ENCODE results near the gene CCDC170. TPM values are rescaled to one million over a fixed set of nuclear protein-coding genes. Genes with fewer than 3 reads are reported as not detected.
"Not testable (repeated sequence)": the region's sequence is repeated elsewhere in the genome, so short reads cannot be mapped to it uniquely, and the experiment has no call there.

The CCDC170 gene
- polyA plus RNA-seq, 3 donors, result 2.8 to 3.1 (median 2.8) TPM

DNA sequence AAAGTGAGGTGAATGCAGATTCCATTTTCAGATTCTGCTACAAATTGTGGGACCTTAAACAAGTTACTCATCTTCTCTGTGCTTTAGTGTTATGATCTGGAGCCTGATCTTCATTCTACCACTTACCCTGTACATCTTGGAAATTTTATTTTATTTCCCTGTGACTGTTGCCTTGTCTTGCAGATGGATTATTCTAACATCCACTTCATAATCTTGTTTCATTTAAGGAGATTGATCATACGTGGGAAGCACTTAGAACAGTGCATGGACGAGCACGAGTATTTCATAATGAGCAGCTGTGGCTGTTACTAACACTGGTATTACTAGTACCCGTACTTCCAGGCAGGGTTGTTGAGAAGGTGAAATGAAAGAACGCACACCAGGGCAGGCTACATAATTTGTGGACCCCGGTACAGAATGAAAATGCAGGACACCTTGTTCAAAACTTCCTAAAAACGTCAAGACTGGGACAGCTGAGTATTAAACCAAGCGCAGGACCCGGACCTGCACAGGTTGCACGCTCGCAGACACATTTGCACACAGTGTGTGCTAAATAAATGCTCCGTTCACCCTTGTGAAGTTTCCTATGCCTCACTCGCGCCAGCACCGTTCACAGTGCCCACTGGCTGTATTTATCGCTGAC, 535 bp upstream of the CCDC170 start:
- DNase-seq (ENCODE audit: low read depth in 3 of 3, low spot score in 2 of 3), result no peak

DNA sequence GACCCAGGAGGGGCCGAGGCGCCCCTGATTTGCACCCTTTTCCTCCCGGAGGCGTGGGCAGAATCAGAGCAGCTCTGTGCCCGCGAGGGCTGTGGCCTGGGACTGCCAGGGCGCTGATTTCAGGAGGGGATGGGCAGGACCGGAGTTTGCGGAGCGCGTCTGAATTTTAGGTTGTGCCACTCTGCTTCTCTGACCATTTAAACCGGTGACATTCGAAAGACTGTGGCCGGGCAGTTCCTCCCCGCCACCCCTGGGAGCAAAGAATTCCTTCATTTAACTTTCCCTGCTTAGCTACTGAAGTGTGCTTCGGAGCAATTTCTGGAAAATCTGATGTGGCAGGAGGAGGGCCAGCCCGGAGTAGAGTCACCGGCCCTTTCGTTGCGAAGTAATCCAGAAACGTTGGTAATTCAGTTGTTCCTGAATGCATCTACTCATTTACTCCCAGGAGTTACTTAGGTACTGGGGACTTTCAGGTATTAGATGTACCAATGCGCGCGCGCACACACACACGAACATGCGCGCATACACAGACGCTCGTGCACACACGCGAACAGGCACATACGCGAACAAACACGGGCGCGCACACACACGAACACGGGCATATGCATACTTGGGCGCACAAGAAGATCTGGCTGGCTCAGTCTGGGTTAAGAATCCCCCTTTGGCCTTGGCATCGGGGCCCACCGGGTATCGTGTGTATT, 568 bp downstream of the CCDC170 start:
- peak in 2 of 3 donors; percentile 43 to 44 for DNase-seq (ENCODE audit: low read depth in 3 of 3, low spot score in 2 of 3)

DNA sequence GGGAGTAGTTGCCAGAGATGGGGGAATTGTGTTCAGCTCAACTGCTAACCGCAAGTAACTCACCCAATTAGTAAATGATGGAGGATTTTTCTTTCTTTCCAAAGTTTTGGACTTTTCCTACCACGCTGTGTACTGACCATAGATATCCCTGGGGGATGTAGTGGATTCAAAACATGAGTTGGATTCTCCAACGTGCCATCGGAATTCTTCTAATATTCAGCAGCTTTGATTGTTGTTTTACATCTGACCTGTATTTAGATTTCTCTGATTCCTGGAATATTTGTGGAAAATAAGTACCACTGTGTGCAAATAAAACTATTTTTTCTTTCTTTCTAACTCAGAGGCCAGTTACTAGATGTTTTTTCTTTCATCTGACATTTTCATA, 1.1 kb downstream of the CCDC170 start:
- DNase-seq (ENCODE audit: low read depth in 3 of 3, low spot score in 2 of 3), result no peak

DNA sequence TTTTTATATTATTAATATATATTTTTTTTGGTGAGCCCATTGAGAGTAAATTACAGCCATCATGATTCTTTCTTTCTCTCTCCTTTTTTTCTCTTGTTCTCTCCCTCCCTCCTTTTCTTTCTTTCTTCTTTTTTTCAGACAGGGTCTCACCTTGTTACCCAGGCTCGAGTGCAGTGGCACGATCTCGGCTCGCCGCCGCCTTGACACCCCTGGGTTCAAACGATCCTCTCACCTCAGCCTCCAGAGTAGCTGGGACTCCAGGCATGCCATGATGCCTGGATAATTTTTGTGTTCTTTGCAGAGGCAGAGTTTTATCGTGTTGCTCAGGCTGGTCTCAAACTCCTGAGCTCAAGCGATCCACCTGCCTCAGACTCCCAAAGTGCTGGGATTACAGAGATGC, 1.6 kb downstream of the CCDC170 start:
- DNase-seq (ENCODE audit: low read depth in 3 of 3, low spot score in 2 of 3), result no peak

DNA sequence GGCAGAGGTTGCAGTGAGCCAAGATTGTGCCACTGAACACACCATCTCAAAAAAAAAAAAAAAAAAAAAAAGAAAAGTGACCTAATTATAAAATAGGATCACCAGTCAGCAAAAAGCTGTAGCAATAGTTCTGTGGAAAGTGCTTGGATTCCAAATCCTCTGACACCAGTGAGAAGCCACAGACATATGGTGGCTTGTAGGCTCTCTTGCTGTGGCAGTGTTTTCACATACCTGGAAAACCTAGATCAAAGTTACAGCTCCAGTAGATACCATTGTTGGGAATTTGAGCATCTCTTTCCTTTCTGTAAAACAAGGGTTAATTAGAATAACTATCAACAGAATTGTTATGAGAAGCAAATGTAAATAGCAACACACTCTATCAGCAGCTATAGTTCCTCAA, 4.1 kb downstream of the CCDC170 start:
- no peak for DNase-seq (ENCODE audit: low read depth in 3 of 3, low spot score in 2 of 3)

DNA sequence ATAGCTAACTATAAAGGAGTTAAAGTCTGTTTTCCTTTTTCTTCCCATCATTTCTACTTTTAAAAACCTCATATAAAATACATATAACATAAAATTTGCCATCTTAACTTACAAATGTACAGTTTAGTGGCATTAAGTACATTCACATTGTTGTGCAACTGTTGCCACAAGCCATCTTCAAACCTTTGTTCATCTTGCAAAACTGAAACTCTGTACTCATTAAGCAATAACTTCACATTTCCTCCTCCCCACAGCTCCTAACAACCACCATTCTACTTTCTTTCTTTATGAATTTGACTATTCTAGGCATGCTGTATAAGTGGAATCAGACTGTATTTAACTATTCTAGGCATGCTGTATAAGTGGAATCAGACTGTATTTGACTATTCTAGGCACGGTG, 4.5 kb downstream of the CCDC170 start:
- no peak for DNase-seq (ENCODE audit: low read depth in 3 of 3, low spot score in 2 of 3)

DNA sequence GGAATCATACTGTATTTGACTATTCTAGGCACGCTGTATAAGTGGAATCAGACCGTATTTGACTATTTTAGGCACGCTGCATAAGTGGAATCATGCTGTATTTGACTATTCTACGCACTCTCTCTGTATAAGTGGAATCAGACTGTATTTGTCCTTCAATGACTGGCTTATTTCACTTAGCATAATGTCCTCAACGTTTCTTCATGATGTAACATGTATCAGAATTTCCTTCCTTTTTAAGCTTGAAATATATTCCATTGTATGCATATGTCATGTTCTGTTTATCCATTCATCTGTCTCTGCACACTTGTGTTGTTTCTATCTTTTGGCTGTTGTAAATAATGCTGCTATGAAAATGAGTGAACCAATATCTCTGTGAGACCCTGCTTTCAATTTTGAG, 5.7 kb downstream of the CCDC170 start:
- DNase-seq (ENCODE audit: low read depth in 3 of 3, low spot score in 2 of 3), result no peak

DNA sequence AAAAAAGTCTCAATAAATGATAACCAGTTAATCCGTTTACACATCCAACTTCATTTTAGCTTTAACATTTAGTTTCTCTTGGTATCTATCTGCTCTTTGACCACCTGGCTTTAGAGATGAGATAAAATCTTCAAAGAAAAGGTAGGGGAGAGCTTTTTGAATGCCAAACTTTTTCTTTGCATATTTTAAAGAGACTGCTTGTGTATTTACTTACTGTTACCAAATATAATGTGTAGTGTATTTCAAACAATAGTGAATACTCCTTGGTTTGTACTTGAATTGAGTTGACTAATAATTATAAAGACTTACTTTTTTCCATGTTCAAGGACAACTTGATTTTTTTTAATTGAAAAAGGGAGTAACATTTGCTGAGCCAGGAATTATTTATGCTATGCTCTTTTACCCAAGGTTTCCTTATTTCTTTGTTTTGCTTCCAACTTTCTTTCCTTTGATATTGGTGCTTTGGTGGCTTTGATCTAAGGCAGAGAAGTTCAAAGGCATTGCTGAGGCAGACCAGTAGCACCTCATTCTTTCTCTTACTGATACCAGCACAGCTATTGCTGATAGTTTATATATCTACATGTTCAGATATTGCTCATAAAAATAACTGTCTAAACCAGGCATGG, 7.8 kb downstream of the CCDC170 start:
- no peak for DNase-seq (ENCODE audit: low read depth in 3 of 3, low spot score in 2 of 3)

DNA sequence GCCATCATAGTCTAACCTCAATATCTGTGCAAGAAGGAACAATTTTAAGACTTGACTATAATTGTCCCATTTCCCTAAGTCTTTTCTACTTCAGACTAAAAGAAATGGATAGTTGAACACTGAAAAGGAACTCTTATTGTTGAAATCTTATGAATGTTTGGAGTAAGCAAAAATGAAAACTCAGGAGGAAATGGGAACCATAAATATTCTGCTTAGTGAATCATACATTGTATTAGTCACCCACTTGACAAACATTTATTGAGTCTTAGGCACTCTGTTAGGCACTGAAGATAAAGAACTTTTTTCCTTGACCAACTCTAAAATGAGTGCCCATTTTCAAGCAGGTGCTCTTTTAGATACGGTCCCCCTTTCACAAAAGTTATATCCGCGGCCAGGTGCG, 8.7 kb downstream of the CCDC170 start:
- no peak for DNase-seq (ENCODE audit: low read depth in 3 of 3, low spot score in 2 of 3)

DNA sequence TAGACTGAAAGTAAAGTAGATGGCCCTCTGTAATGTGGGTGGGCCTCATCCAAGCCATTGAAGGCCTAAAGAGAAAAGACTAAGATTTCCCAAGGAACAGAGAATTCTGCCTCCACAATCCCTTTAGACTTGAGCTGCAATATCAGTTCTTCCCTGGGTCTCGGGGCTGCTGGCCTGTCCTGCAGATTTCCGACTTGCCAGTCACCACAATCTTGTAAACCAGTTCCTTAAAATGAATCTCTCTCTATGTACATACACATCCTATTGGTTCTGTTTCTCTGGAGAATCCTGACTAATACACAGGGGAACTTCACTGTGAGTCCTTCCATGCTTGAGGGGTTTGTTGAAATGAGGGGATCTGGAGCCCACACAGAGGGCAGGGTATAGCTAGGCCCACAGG, 12.9 kb downstream of the CCDC170 start:
- no peak for DNase-seq (ENCODE audit: low read depth in 3 of 3, low spot score in 2 of 3)

DNA sequence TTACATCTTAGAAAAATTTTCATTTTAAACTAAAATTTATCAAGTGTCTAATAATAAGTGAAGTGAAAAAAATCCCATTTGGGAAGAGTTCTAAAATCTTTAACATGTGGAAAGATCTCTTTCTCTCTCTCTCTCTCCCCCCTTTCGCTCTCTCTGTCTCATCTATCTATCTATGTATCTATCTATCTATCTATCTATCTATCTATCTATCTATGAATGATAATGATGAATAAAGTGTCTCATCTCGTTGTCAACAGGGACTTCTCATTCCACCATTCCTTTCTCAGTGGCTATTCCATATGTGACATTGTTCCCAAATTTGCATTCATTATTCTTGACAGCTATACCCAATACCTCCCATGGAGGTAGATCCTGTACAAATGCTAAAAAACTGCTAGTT, 15.2 kb downstream of the CCDC170 start:
- no peak for DNase-seq (ENCODE audit: low read depth in 3 of 3, low spot score in 2 of 3)

DNA sequence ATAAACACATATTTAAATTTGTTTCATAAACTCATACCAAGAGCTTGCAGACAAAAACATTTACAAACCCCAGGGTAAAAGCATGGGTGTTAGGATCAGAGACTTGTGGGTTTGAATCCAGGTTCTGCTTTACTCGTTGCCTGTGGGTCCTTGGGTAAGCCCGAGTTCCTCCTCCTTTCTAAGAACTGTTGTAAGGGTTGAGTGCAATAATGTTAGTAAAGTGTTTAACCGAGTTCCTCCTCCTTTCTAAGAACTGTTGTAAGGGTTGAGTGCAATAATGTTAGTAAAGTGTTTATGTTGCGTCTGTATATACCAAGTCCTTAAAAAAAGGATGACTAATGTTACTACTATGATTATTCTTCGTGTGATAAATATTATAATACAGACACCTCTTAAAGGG, 18.7 kb downstream of the CCDC170 start:
- DNase-seq (ENCODE audit: low read depth in 3 of 3, low spot score in 2 of 3), result no peak

DNA sequence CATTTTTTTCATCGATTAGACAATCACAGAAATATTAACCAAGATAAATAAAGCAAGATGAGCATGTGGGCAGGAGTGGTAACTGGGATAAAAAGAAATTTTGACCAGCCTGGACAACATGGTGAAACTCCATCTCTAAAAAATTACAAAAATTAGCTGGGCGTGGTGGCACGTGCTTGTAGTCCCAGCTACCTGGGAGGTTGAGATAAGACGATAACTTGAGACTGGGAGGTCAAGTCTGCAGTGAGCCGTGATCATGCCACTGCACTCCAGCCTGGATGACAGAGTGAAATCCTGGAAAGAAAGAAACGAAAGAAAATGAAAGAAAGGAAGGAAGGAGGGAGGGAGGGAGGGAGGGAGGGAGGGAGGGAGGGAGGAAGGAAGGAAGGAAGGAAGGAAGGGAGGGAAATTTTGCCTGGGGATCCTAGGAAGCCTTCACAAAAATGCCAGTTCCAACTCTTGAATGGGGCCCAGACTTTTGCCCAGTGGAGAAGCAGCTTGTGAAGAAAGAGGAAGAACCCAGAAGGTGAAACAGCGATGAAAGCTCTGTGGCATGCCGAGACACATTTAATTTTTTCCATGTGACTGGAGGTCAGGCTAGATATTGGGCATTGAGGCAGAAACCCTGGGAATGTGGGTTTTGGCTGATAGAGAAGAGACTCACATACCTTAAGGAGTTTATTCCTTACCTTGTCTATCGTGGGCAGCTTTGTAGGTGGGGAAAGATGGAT, 20.3 kb downstream of the CCDC170 start:
- no peak for DNase-seq (ENCODE audit: low read depth in 3 of 3, low spot score in 2 of 3)

DNA sequence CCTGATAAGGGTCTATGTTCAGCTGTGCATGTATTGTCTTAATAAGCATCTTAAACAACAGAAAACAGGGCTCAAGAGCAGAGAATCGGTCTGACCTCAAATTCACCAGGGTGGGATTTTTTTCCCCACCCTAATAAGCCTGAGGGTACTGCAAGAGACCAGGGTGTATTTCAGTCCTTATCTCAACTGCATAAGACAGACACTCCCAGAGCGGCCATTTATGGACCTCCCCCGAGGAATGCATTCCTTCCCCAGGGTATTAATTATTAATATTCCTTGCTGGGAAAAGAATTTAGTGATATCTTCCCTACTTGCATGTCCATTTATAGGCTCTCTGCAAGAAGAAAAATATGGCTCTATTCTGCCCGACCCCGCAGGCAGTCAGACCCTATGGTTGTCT, 25.2 kb downstream of the CCDC170 start:
- not testable (repeated sequence) for DNase-seq (ENCODE audit: low read depth in 3 of 3, low spot score in 2 of 3)

DNA sequence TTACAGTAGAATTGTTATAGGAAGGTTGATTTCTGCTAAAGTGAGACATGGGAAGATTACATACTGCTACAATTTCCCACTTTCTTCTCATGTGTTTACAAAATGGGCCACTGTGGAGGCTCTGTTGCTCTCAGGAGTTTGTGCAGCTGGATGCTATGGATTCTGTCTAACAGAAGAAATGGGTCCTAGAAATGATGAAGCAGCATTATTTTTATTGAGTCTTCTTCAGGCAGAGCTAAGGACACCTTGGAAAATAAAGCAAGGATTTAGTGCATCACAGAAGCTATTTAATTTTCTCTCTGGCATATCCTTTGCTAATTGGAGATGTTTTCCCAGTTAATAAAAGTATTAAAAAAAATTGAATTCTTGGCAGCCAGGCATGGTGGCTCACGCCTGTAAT, 29.2 kb downstream of the CCDC170 start:
- no peak for DNase-seq (ENCODE audit: low read depth in 3 of 3, low spot score in 2 of 3)

DNA sequence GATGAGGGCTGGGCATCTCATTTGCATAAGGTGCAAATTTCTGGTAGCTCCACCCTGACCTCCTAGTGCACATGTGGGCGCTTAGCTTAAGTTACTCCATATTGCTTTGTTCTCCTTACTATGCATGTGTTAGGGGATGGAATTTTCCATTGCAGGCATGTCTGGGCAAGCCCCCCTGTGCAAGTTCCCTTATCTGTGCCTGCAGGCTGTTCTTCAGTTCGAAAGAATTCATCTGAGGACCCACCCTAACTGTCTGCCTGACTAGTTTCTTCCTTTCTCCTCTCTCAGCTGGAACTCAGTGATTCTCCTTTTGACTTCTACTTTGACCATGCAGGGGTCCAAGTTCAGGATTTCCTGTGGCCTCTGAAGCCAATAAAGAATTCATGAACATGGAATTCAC, 30.2 kb downstream of the CCDC170 start:
- no peak for DNase-seq (ENCODE audit: low read depth in 3 of 3, low spot score in 2 of 3)

DNA sequence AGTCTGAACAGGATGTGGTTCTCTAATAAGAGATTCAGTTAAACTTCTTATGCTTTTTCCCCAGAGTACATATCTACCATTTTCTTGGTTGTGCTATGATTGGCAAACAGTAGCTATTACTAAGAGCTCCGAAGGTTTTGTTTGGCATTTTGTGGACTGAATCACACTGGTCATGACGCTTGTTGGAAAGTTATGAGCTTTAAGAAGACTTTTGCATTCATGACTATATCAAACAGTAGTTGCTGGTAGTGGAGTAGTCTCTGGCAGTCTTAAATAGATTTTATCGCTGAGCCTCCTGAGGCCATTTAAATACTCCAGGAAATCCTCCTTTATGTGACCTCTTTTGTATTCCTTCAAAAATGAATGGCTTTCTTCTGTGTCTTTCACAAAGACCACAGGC, 40.8 kb downstream of the CCDC170 start:
- DNase-seq (ENCODE audit: low read depth in 3 of 3, low spot score in 2 of 3), result no peak

DNA sequence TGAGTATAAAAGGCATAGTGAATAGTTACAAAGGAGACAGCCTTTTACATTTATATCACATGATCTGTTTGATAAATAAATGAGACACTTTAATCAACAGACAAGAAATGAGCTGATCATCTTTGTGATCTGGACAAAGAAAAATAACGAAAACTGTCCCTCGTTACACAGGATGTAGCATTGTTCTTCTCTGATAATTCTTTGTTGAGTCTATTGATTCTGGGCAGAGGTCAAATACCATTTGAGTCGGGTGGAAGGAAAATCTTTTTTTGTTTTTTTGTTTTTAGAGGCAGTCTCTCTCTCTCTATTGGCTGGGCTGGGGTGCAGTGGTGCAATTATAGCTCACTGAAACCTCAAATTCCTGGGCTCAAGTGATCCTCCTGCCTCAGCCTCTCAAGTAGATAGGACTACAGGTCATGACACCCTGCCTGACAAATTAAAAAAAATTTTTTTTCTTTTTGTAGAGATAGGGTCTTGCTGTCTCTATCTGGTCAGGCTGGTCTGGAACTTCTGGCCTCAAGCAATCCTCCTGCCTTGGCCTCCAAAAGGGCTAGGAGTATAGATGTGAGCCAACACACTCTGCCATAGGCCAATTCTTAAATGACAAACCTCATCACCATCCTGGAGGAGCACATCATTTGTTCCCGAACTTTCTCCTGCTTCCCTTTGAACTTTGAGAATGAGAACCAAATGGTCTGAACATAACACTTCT, 41.8 kb downstream of the CCDC170 start:
- DNase-seq (ENCODE audit: low read depth in 3 of 3, low spot score in 2 of 3), result no peak

DNA sequence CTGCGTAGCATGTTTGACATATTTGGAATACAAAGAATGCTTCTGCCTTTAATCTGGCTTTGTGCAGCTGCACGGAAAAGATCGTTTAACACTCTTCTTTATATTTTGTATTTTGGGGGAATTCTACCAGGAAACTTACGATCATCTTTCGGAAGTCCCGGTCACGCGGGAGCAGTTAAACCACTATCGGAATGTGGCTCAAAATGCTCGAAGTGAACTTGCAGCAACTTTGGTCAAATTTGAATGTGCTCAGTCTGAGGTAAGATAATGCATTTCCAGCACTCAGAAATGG, 42.3 kb downstream of the CCDC170 start:
- DNase-seq (ENCODE audit: low read depth in 3 of 3, low spot score in 2 of 3), result no peak

DNA sequence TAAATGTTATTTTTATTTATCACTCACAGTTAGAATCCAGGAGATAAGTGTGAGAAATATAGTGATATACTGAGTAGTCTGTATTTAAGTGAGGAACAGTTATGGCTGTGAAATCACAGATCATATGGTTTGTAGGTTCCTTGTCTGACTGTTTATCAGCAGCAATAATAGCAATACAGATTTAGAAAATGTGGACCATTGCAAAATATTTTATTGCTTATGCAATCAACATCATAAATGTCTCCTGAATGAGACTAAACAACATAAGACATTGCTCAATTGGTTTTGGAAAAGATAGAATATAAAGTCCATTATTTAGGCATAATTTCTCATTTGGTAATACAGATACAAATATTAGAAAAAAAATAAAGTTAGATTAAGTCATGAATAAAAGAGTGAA, 43.7 kb downstream of the CCDC170 start:
- no peak for DNase-seq (ENCODE audit: low read depth in 3 of 3, low spot score in 2 of 3)

Data from right renal cortex interstitium (tissue), 3 donors.